RWPE2 (cell line): ENCODE measurements around the gene WDR86.

ENCODE experiments used
- ATAC-seq: fragments of 200-7000 bp; cut with Tn5 transposase; 3 replicates; pipeline ENCODE4 v1.9.1; 2021; ENCODE audit warnings: low read depth
- DNase-seq: peaks from one replicate; pipeline ENCODE4 v3.0.0-alpha.2; 2020; ENCODE audit warnings: low spot score
- H3K27ac ChIP-seq: fragments of 450-650 bp; 2 replicates; pipeline ENCODE4 v1.5.1; 2017; ENCODE audit warnings: mild to moderate bottlenecking; ENCODE audit not compliant: poor library complexity, severe bottlenecking
- H3K27me3 ChIP-seq: fragments of 250-450 bp; sonication (Bioruptor Pico); 2 replicates; pipeline ENCODE4 v1.5.1; 2021; ENCODE audit warnings: mild to moderate bottlenecking, moderate library complexity; ENCODE audit not compliant: insufficient read depth, poor library complexity, severe bottlenecking
- H3K36me3 ChIP-seq: fragments of 250-450 bp; sonication (Bioruptor Pico); 2 replicates; pipeline ENCODE4 v1.5.1; 2020; ENCODE audit warnings: low read depth, mild to moderate bottlenecking, moderate library complexity
- H3K4me1 ChIP-seq: fragments of 250-450 bp; sonication (Bioruptor Pico); 2 replicates; pipeline ENCODE4 v1.5.1; 2021; ENCODE audit warnings: mild to moderate bottlenecking, moderate library complexity; ENCODE audit not compliant: insufficient read depth, poor library complexity, severe bottlenecking
- H3K4me3 ChIP-seq: fragments of 250-450 bp; sonication (Bioruptor Pico); 2 replicates; pipeline ENCODE4 v1.5.1; 2021; ENCODE audit warnings: mild to moderate bottlenecking, moderate library complexity; ENCODE audit not compliant: severe bottlenecking
- H3K9me3 ChIP-seq: fragments of 250-450 bp; sonication (Bioruptor Pico); 2 replicates; pipeline ENCODE4 v1.5.1; 2021; ENCODE audit warnings: mild to moderate bottlenecking, moderate library complexity; ENCODE audit not compliant: severe bottlenecking
- TF ChIP-seq, protein P1 (sequence below): fragments of 450-650 bp; IDR thresholded peaks from one replicate; pipeline ENCODE4 v1.5.1; 2017; ENCODE audit warnings: mild to moderate bottlenecking, moderate library complexity; ENCODE audit not compliant: poor library complexity, severe bottlenecking

The WDR86 gene

GRCh38 chr7:151416941-151417315 lies 7.1 kb upstream of the WDR86 start:
- Histone ChIP-seq H3K27ac (no peak overlapping the region), H3K36me3 (no peaks in the 10 kb centered on the region), H3K4me1 (peaks cover 11% of the 10 kb centered on the region), H3K27me3 (peaks cover 2% of the 10 kb centered on the region), H3K4me3 (no peak overlapping the region), H3K9me3 (peaks cover 7% of the 10 kb centered on the region)
- DNase-seq, result no peak
- no peak for ATAC-seq
- TF ChIP-seq, protein P1, sequence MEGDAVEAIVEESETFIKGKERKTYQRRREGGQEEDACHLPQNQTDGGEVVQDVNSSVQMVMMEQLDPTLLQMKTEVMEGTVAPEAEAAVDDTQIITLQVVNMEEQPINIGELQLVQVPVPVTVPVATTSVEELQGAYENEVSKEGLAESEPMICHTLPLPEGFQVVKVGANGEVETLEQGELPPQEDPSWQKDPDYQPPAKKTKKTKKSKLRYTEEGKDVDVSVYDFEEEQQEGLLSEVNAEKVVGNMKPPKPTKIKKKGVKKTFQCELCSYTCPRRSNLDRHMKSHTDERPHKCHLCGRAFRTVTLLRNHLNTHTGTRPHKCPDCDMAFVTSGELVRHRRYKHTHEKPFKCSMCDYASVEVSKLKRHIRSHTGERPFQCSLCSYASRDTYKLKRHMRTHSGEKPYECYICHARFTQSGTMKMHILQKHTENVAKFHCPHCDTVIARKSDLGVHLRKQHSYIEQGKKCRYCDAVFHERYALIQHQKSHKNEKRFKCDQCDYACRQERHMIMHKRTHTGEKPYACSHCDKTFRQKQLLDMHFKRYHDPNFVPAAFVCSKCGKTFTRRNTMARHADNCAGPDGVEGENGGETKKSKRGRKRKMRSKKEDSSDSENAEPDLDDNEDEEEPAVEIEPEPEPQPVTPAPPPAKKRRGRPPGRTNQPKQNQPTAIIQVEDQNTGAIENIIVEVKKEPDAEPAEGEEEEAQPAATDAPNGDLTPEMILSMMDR, result no peak

- DNase-seq, result no peak
- peak overlapping the region; percentile 17 for H3K27ac ChIP-seq
Measured at GRCh38 chr7:151416112-151416940, 6.5 kb upstream of the WDR86 start.

DNA sequence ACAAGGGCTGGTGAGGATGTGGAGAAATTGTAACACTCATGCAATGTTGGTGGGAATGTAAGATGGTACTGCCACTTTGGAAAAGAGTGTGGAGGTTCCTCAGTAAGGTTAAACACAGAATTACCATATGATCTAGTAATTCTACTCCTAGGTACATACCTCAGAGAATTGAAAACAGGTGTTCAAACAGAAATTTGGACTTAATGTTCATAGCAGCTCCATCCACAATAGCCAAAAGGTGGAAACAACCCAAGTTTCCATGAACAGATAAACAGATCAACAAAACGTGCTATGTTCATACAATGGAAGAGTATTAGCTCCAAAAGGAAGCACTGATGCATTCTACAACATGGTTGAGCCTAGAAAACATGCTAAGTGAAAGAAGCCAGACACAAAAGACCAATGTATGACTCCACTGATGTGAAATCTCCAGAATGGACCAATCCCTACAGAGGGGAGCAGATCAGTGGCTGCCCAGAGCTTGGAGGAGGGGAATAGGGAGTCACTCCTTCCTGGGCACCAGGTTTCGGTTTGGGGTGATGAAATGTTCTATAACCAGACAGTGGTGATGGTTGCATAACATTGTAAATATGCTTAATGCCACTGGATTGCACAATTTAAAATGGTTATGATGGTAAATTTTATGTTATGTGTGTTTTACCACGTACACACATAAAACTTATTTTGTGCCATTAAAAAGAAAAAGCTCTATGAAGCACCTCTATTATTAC lies 5.7 kb upstream of the WDR86 start:
- ATAC-seq (peak; percentile 97), DNase-seq (no peak)
- Histone ChIP-seq H3K4me1 (peaks cover 11% of the 10 kb centered on the region), H3K4me3 (no peak overlapping the region), H3K27me3 (peaks cover 7% of the 10 kb centered on the region), H3K9me3 (peaks cover 7% of the 10 kb centered on the region), H3K36me3 (no peaks in the 10 kb centered on the region), H3K27ac (peak overlapping the region; percentile 17)
- TF ChIP-seq, protein P1, result no peak

More at GRCh38 chr7:151416112-151416940, 6.5 kb upstream of the WDR86 start:
- H3K4me1 ChIP-seq, result peaks cover 11% of the 10 kb centered on the region
- H3K27me3 ChIP-seq, result peaks cover 2% of the 10 kb centered on the region
- TF ChIP-seq, protein P1, result no peak
- H3K4me3 ChIP-seq, result no peak overlapping the region
- ATAC-seq, result 0 out of 3 replicates have a peak, but pooled peaks have one; percentile 12
- H3K36me3 ChIP-seq, result no peaks in the 10 kb centered on the region
- H3K9me3 ChIP-seq, result peaks cover 7% of the 10 kb centered on the region

- H3K27ac ChIP-seq, result no peak overlapping the region
- H3K4me3 ChIP-seq, result no peak overlapping the region
- no peaks in the 10 kb centered on the region for H3K36me3 ChIP-seq
- DNase-seq (no peak), ATAC-seq (no peak)
- no peaks in the 10 kb centered on the region for H3K9me3 ChIP-seq
- H3K4me1 ChIP-seq, result peaks cover 11% of the 10 kb centered on the region
- TF ChIP-seq, protein P1, result no peak
- peaks cover 29% of the 10 kb centered on the region for H3K27me3 ChIP-seq
Measured at GRCh38 chr7:151413241-151413640, 3.4 kb upstream of the WDR86 start.
